Loucy (cell line): ENCODE measurements around the gene APOF.

Experiments
- CTCF ChIP-seq: fragments of 200-600 bp; sonication (generic); conservative IDR thresholded peaks from 2 replicates; pipeline ENCODE4 v1.5.1; 2014; ENCODE audit warnings: mild to moderate bottlenecking, antibody characterized with exemption, low read length
- EZH2phosphoT487 ChIP-seq: fragments of 200-600 bp; IDR thresholded peaks from 2 replicates; pipeline ENCODE4 v1.6.1; 2018; ENCODE audit warnings: antibody characterized with exemption, mild to moderate bottlenecking, moderate library complexity, borderline replicate concordance

DNA sequence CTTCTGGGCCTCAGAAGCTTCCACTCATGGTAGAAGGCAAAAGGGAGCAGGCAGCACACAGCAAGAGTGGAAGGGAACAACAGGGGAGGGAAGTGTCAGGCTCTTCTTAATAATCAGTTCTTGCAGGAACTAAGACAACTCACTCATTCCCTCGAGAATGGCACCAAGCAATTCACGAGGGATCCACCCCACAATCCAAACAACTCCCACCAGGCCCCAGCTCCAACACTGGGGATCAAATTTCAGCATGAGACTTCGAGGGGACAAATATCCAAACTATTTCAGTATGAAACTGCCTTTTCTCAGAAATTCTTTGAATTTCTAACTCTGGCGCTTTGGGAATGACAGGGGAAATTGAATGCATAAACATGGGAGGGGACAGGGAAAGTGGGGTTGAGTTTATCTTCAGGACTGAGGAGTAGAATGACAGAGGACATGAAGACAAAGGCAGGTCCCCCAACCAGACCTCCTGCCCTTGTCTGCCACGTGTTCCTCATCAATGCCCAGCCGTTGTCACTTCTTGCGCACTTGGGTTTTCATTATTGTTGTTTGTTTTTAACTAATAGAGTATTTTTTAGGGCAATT lies 24.6 kb upstream of the APOF start:
- TF ChIP-seq CTCF, result no peak
- TF ChIP-seq EZH2phosphoT487, result no peak
